ENCODE results near the gene PCAT6. TPM values are rescaled to one million over a fixed set of nuclear protein-coding genes. Genes with fewer than 3 reads are reported as not detected.

Gene PCAT6
- polyA plus RNA-seq, 2 of the 4 experiments (the other 2 are of a cell fraction), result 2.3 to 2.4 TPM

- TF ChIP-seq USF2 (IDR thresholded peaks at IDR 0.05) (no peak), HOXB13 (CRISPR knock-in tag; IDR thresholded peaks at IDR 0.05; ENCODE audit: low read depth) (no peak), RFX5 (IDR thresholded peaks at IDR 0.05) (no peak), KDM5A (IDR thresholded peaks at IDR 0.05) (no peak), BHLHE40 (IDR thresholded peaks at IDR 0.05; ENCODE audit: low read depth, low read length) (no peak), EP300 (IDR thresholded peaks at IDR 0.05) (no peak), HOXB5 (CRISPR knock-in tag; IDR thresholded peaks at IDR 0.05) (no peak), MAX (IDR thresholded peaks at IDR 0.05) (peak; percentile 50)
Measured at GRCh38 chr1:202852163-202852904, 41.6 kb downstream of the PCAT6 start (continued).

- ChIA-PET POLR2A (interaction anchor here (1.0 kb wide), 1 partner anchor 44 kb away, joined by 4 read pairs; the partner anchor contains the start of gene PCAT6), CTCF (interaction anchor here (1.0 to 1.3 kb wide), 4 partner anchors 19 to 145 kb away, joined by 3 to 7 read pairs (median 4); no protein-coding TSS in a partner anchor)
- Histone ChIP-seq H3K4me3 (no peak overlapping the region), H3K4me2 (no peak overlapping the region), H3K27ac (no peak overlapping the region), H3K4me1 (no peaks in the 10 kb centered on the region), H3K9me3 (no peaks in the 10 kb centered on the region)
- DNase-seq (ENCODE audit: low read depth in 1 of 2, low spot score in 1 of 2) (no peak), FAIRE-seq (no peak), ATAC-seq (no peak)
- TF ChIP-seq NPAS2 (CRISPR knock-in tag; IDR thresholded peaks at IDR 0.05; ENCODE audit: borderline replicate concordance) (no peak), ELK1 (IDR thresholded peaks at IDR 0.05; ENCODE audit: low read depth, low read length) (no peak), REST (IDR thresholded peaks at IDR 0.05) (no peak), CEBPB (IDR thresholded peaks at IDR 0.05) (no peak), ZFP36 (IDR thresholded peaks at IDR 0.05; ENCODE audit: borderline replicate concordance, partially characterized antibody) (no peak), KDM1A (IDR thresholded peaks at IDR 0.05; ENCODE audit: low read depth) (no peak), ESRRA (IDR thresholded peaks at IDR 0.05; ENCODE audit: borderline replicate concordance, low read length) (no peak), SMC3 (IDR thresholded peaks at IDR 0.05) (no peak), CTCF (IDR thresholded peaks at IDR 0.05) (no peak), ATOH8 (CRISPR knock-in tag; IDR thresholded peaks at IDR 0.05; ENCODE audit: low read depth) (no peak), CBX2 (IDR thresholded peaks at IDR 0.05; ENCODE audit: borderline replicate concordance, low read depth) (no peak), EHMT2 (IDR thresholded peaks at IDR 0.05; ENCODE audit: low read depth) (no peak), MAFK (IDR thresholded peaks at IDR 0.05; ENCODE audit: partially characterized antibody) (no peak), EHF (CRISPR knock-in tag; IDR thresholded peaks at IDR 0.05) (no peak), TFCP2L1 (CRISPR knock-in tag; IDR thresholded peaks at IDR 0.05) (no peak)
- WGBS (ENCODE audit: missing lambda C conversion rate), result 72% methylated on average over 8 of the region's 8 CpGs
Measured at GRCh38 chr1:202854787-202855186, 44.0 kb downstream of the PCAT6 start.
